ENCODE results near the gene BTF3.

- TF ChIP-seq CTCF (IDR thresholded peaks at IDR 0.05) = no peak
- no peak for TF ChIP-seq POLR2A (IDR thresholded peaks at IDR 0.05)
Observed at GRCh38 chr5:73480500-73480899, 17.7 kb upstream of the BTF3 start.
